ENCODE results near the gene LOX.

DNA sequence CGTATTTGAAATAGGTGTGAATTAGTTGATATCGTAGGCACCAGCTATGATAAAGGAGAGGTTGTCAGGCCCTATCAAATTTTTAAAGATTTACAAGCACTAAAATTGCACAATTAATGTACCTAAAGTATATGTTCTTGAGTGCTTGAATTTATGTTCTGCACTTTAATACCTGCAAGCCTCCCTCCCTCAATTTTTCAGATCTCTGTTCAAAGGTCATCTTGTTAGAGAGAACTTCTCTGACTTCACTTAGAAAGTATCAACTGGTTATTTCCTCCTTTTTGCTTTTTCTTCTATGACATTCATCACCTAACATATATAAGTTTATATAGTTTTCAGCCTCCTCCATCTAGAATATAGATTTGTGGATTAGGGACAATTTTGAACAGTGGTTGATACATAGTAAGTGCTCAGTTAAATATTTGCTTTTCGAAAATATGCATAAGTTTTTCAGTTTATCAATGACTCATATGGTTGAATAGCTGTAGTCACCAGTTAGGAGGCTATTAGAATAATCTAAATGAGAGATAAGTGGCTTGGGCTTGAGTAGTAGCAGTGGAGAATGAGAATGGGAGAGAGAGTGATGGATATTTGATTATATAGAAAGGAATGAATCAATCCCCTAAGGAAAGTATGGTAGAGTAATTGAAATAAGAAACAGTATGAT, 37.3 kb downstream of the LOX start:
- TF ChIP-seq POLR2A (IDR thresholded peaks at IDR 0.05; ENCODE audit: low read length): no peak
- TF ChIP-seq GATA1 (IDR thresholded peaks at IDR 0.05; ENCODE audit: low read depth, low read length): no peak
